Measurements from ENCODE around the gene RLN3.

The RLN3 gene

DNA sequence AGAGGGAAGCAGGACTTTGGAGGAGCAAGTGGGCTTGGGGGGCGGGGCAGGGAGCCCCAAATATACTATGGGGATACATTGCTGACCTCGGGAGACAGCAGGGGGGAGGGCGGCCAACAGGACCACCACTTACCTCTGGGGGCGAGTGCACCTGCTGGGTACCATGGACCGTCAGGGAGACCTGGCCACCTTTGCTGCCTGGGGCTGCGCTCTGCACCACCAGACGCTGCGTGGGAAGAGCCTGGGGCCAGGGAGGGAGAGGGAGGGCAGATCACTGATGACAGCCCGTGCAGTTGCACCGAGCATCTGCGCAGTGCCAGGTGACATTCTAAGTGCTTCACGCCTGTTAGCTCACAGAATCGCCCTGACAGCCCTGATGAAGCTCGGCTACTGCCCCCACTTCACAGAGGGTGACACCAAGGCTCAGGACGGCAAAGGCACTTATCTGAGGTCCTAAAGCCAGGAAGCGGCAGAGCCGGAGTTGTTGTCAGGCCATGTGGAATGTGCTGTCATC, 45.9 kb upstream of the RLN3 start:
- DNase-seq (ENCODE audit: insufficient read length, low spot score) (no peak), FAIRE-seq (no peak)
- TF ChIP-seq, protein P1, sequence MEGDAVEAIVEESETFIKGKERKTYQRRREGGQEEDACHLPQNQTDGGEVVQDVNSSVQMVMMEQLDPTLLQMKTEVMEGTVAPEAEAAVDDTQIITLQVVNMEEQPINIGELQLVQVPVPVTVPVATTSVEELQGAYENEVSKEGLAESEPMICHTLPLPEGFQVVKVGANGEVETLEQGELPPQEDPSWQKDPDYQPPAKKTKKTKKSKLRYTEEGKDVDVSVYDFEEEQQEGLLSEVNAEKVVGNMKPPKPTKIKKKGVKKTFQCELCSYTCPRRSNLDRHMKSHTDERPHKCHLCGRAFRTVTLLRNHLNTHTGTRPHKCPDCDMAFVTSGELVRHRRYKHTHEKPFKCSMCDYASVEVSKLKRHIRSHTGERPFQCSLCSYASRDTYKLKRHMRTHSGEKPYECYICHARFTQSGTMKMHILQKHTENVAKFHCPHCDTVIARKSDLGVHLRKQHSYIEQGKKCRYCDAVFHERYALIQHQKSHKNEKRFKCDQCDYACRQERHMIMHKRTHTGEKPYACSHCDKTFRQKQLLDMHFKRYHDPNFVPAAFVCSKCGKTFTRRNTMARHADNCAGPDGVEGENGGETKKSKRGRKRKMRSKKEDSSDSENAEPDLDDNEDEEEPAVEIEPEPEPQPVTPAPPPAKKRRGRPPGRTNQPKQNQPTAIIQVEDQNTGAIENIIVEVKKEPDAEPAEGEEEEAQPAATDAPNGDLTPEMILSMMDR (IDR thresholded peaks at IDR 0.05; ENCODE audit: insufficient read depth, missing control alignments), result no peak

DNA sequence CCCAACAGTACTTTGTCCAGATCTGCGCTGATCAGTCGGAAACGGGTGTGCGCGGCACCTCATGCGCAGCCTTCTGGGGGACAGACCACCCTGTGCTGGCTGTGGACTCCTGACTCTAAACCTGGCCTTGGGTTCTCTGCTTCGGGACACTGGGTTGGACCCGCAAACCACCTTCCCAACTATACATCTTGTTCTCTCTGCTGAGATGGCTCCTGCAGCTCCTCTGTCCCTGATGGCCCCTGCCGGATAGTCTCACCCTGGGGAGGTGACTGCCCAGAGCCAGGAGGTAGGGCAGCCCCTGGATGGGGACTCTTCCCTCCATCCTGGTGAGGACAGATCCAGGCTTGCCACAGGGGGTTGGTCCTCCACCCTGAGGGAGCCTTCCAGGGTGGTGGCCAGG, 45.2 kb upstream of the RLN3 start:
- TF ChIP-seq, protein P1 (IDR thresholded peaks at IDR 0.05; ENCODE audit: insufficient read depth, missing control alignments), result no peak
- FAIRE-seq (no peak), DNase-seq (ENCODE audit: insufficient read length, low spot score) (no peak)

DNA sequence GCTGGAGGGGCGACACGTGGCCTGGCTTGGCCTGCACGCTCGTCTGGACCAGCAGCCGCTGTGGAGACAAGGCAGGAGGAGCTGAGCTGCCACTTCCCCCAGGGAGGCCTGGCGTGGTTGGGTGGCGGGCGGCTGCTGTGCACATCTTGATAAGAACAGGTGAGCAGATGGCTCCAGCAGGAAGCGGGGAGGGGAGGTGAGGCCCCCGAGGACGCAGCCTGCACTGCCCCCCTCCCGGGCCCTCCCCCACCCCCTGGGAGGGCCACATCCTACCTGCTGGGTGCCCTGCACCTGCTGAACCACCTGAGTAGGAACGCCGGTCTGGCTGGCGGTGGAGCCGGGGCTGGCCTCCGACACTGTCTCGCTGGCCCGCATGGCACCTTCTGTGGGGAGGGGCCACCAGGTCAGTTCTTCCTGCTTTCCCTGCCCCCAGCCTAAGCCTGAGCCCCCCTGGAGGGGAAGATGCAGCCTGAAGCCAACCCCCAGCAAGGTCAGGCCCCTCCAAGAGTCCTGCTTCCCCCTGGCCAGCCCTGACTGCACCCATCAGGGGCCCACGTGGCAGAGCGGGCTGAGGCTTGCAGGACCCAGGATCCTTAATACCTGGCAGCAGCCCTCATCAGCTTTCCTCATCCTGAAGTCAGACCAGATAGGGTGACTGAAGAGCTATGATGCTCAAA, 44.6 kb upstream of the RLN3 start:
- FAIRE-seq (no peak), DNase-seq (ENCODE audit: insufficient read length, low spot score) (no peak)
- TF ChIP-seq, protein P1 (IDR thresholded peaks at IDR 0.05; ENCODE audit: insufficient read depth, missing control alignments), result no peak

DNA sequence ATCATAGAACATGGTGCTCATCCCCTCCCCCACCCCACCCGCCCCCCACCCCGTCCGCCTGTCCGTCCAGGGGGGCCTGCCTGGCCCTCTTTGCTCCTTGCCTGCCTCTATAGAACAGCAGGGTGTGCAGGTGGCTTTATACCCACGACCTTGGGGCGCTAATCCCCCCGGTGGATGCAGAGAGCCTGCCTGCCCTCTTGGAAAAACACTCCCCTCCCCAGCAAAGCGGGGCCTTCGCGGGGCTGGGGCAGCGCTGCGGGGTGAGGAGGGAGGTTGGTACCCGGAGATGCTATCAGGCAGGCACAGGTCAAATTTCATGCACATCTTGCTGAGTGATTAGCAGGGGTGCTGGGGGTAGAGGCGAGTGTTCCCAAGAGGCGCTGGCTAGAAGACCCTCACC, 43.8 kb upstream of the RLN3 start:
- TF ChIP-seq, protein P1 (IDR thresholded peaks at IDR 0.05; ENCODE audit: insufficient read depth, missing control alignments), result no peak
- DNase-seq (ENCODE audit: insufficient read length, low spot score) (no peak), FAIRE-seq (no peak)

DNA sequence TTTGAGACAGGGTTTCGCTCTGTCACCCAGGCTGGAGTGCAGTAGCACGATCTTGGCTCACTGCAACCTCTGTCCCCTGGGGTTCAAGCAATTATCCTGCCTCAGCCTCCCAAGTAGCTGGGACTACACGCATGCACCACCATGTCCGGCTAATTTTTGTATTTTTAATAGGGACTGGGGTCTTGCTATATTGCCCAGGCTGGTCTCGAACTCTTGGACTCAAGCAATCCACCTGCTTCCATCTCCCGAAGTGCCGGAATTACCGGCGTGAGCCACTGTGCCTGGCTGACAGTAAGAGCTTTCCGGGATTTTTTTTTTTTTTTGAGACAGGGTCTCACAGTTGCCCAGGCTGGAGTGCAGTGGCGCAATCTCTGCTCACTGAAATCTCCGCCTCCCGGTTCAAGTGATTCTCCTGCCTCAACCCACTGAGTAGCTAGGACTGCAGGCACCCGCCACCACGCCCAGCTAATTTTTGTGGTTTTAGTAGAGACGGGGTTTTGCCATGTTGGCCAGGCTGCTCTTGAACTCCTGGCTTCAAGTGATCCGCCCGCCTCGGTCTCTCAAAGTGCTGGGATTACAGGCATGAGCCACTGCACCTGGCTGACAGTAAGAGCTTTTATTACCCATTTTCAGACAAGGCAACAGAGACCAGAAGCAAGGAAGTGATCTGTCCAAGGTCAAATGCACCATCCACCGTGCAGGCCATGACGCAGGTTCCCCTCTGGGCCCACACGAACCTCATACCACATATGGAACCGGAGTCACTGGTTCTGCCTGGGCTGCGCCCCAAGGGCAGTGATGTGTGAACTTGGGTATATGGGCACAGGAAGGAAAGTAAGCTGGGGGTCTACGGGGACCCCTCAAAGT, 42.8 kb upstream of the RLN3 start:
- DNase-seq (ENCODE audit: insufficient read length, low spot score) (no peak), FAIRE-seq (no peak)

DNA sequence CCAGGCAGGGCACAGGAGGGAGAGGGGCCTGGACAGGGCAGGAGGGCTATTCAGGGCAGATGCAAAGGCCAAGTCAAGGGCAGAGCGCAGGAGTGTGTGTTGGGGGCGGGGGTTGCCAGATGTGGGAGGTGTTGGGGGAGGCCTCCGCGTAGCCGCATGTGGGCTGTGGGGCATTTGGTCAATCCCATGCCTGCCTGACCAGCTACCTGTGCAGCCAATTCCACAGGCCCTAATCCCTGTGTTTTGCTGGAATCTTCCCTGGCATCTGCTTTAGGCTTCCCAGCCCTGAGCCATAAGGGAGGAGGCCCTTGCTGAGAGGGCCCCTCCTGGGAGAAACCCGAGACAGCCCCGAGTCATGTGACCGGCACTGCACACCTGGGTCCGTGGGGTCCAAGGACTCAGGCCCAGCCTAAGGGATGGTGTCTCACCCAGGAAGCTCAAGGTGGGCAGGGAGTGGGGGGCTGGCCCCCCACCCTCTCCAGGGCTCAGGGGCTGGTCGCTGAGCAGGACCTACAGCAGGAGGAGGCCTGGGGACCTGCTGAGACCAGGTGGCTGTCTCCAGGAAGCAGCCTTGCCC, 42.1 kb upstream of the RLN3 start:
- TF ChIP-seq, protein P1 (IDR thresholded peaks at IDR 0.05; ENCODE audit: insufficient read depth, missing control alignments), result no peak
- DNase-seq (ENCODE audit: insufficient read length, low spot score), result no peak
- no peak for FAIRE-seq

More for the DNA sequence above, 42.8 kb upstream of the RLN3 start:
- TF ChIP-seq, protein P1 (IDR thresholded peaks at IDR 0.05; ENCODE audit: insufficient read depth, missing control alignments), result no peak

Data from D721Med (cell line).